SK-N-DZ (cell line): Measurements from ENCODE around the gene LOXHD1.
A peak's percentile ranks its signal among the peaks of the same experiment; 100 is the strongest.

Experiments
- DNase-seq: peaks from one replicate; pipeline ENCODE4 v3.0.0-alpha.2; 2015; ENCODE audit warnings: low spot score

LOXHD1 gene

GRCh38 chr18:46676182-46676835 is 19.3 kb upstream of the LOXHD1 start:
- DNase-seq = no peak

GRCh38 chr18:46675112-46675511 is 18.1 kb upstream of the LOXHD1 start:
- DNase-seq = no peak

GRCh38 chr18:46672062-46672970 is 15.3 kb upstream of the LOXHD1 start:
- DNase-seq = no peak

- no peak for DNase-seq
Observed at GRCh38 chr18:46668694-46669093, 11.7 kb upstream of the LOXHD1 start.

DNA sequence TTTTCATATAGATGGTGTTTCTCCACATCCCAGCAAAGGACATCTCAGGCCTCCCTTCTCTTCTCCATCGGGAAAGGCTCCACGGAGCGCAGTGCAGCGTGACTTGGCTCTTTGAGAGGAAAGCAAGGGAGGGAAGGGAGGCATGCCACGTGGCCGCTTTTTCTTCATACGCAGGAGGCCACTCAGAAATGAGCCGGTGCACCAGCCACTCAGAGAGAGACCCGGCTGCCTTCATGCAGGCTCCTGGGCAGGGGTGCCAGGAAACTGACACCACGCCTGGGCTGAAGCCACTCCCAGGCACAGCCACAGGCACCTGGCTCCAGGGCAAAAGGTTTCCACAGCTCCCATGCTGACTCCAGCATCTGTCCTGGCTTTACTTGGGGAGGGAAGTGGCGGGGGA is 11.1 kb upstream of the LOXHD1 start:
- DNase-seq = no peak

DNA sequence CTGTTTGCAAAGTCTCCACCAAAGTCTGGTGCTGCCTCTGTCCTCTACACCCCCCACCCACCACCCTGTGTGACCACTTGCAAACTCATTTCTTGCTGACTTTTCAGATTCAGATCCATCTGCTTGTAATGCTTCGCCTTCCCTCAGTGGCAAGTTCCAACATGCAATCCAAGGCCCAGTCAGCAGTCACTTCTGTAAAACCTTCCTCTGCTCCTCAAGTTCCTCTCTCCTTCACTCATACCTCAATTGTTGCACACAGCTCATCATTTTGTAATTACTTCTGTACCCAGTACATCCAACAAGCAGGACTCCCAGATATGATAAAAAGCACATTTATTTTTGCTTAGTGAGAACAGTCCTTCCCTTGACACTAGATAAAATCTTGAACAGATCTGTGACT is 6.5 kb upstream of the LOXHD1 start:
- DNase-seq = no peak

DNA sequence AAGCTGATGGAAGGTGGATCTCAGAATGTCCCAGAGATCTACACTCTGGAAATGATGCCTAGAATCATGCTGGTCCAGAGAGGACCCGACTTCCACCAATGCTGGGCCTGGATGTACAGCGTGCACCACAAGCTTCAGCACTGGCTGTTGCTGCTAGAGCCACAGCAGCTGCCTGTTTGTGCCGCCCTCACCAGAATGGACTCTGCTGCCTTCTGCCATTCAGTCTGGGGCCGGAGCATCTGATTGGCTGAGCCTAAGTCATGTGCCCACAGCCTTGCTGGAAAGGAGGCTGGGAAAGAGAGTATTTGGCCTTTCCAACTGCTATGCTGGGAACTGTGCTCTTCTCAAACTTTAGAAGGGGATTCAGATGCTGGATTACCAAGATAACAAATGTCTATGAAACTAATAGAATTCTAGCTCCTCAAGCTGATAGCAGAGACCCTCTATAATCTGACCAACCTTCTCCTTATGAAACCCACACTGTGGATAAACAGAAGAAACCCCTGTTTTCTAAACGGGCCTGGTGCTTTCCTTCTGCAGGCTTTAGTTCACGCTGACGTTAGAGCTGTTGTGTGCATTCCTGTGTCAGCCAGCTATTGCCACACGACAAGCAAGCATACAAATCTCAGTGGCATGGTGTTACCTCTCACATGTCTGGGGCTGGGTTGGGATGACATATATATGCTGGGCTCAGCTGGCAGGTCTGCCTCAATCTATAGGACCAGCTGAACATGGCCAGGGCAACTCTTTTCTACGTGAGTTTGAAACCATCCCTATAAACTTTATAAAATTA is 4.1 kb upstream of the LOXHD1 start:
- DNase-seq = peak; percentile 72

GRCh38 chr18:46659484-46659883 is 2.5 kb upstream of the LOXHD1 start:
- no peak for DNase-seq

GRCh38 chr18:46656326-46657114 is 500 bp downstream of the LOXHD1 start:
- DNase-seq = no peak

GRCh38 chr18:46652372-46652771 is 4.6 kb downstream of the LOXHD1 start:
- no peak for DNase-seq

GRCh38 chr18:46650681-46651080 is 6.3 kb downstream of the LOXHD1 start:
- DNase-seq = no peak

GRCh38 chr18:46649071-46649862 is 7.8 kb downstream of the LOXHD1 start:
- no peak for DNase-seq

DNA sequence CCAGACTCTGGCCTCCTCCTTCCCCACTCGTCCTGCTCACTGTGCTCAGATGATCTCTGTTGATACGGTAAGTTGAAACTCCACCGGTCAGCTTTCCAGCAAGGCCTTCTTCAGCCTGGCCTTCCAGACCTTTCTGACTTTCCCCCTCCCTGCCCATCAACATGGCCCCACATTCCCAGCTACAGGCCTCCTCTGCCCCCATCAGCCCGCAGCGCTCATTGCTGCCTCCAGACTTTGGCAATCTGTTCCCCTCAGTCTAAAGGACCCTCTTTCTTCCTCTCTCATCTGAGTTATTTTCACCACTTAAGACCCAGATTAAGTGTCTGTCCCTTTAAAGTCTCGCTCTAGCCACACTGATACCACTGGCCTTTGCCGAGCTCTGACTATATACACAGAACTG is 10.6 kb downstream of the LOXHD1 start:
- no peak for DNase-seq

DNA sequence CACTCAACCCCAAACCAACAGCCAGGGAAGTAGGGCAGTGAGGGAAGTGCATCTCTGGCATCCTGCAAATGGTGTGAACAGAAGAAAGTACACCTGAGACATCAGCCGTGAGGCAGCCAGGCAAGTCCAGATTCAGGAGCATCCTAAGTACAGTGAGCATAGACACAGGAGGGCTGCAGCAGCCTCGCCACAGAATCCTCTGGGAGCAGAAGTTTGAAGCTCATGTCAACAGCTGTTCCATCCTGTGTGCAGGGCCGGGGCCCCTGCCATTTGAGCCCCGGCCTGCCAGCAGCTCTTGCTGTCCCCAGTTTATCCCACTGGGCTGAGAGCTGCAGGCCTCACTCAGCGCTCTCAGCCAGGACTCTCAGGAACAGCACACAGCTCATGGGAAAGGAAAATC is 14.5 kb downstream of the LOXHD1 start:
- DNase-seq = no peak

DNA sequence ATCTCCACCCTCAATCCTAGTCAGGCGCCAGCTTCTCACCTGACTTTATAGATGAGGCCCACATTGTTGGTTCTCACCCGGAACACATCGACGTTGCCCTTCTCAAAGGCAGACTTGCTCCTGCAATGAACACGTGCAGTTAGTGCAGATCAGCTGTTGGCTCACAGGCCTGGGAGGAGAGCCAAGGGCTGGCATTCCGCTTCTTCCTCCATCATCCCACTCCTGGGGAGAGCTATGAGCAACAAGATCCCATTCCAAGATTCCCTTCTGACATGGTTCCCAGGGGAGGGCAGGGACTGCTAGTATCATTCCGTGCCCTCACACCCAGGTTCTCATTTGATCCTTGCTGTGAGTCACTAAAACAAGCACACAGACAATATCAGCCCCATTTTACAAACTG is 15.1 kb downstream of the LOXHD1 start:
- no peak for DNase-seq

GRCh38 chr18:46639386-46639785 is 17.6 kb downstream of the LOXHD1 start:
- no peak for DNase-seq

GRCh38 chr18:46636040-46636630 is 20.9 kb downstream of the LOXHD1 start:
- DNase-seq = no peak

DNA sequence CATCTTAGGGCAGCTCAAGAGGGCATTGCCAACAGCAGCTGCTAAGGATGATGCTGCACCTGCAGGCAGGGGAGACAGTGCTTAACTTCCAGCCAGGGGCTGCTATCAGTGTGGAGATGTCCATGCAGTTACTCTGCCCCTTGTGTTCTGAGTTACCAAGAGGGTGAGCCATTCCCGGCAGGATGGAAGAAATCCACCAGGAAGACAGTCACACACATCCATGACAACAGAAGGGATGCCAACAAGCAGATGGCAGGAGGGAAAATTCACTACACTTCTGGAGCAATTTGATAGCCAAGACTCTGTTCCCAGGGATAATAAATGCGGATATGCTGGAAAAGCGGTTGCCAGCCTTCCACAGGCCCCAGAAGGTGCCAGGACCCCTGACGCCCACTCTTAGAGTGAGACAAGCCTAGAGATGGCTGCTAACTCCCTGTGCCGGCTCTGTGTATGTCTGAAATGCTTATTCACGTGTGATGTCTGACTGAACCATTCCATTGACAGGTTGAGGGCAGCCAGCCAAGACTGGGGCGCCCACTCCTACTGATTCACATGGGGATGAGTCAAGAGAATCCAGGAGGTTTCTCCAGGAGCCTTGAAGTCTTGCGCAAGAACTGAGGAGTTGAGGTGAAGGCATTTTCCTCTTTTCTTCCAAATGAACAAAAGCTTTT is 24.5 kb downstream of the LOXHD1 start:
- DNase-seq = no peak

- no peak for DNase-seq
Observed at GRCh38 chr18:46630991-46631390, 26.0 kb downstream of the LOXHD1 start.

DNA sequence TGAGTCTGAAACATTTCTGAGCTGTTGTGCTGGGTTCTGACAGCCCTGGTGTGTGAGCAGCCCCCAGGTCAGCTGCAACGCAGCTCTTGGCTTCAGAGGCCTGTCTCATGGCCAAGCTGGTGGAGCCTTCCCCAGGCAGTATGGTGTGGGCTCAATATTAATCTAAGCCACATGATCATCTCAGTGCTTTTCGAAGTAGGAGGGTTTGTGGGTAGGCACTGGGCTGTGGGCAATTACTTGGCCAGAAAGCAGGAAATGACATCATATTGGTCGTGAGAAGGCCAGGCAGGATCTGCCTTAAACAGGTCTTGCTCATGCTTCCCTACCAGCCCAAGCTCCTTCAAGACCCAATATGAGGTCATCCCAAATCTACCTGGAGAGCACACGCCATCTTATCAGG is 26.9 kb downstream of the LOXHD1 start:
- no peak for DNase-seq
